ENCODE measurements around the gene G6PC3.

The G6PC3 gene

GRCh38 chr17:44070455-44071197 lies at the start of gene G6PC3 (continued):
- TF ChIP-seq, protein P1, sequence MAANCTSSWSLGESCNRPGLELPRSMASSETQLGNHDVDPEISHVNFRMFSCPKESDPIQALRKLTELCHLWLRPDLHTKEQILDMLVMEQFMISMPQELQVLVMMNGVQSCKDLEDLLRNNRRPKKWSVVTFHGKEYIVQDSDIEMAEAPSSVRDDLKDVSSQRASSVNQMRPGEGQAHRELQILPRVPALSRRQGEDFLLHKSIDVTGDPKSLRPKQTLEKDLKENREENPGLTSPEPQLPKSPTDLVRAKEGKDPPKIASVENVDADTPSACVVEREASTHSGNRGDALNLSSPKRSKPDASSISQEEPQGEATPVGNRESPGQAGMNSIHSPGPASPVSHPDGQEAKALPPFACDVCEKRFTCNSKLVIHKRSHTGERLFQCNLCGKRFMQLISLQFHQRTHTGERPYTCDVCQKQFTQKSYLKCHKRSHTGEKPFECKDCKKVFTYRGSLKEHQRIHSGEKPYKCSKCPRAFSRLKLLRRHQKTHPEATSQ (tag by site-specific recombination; IDR thresholded peaks at IDR 0.05) = peak; percentile 69; the same call in 1 of the 2 replicates
- peak; percentile 93 for TF ChIP-seq ZNF600 (tag by site-specific recombination; IDR thresholded peaks at IDR 0.05)
- TF ChIP-seq KLF10 (tag by site-specific recombination; IDR thresholded peaks at IDR 0.05) = peak; percentile 81
- TF ChIP-seq ZNF354C (tag by site-specific recombination; IDR thresholded peaks at IDR 0.05; ENCODE audit: borderline replicate concordance, low read depth) = no peak
- 0 out of 2 replicates have a peak, but pooled peaks have one; percentile 7 for TF ChIP-seq OSR2 (tag by site-specific recombination; IDR thresholded peaks at IDR 0.05)
- no peak for TF ChIP-seq ZNF23 (tag by site-specific recombination; IDR thresholded peaks at IDR 0.05; ENCODE audit: borderline replicate concordance)
- TF ChIP-seq ZBTB44 (tag by site-specific recombination; IDR thresholded peaks at IDR 0.05) = peak; percentile 90
- TF ChIP-seq ZSCAN30 (tag by site-specific recombination; IDR thresholded peaks at IDR 0.05) = peak; percentile 88
- peak; percentile 78; the same call in 1 of the 2 replicates for TF ChIP-seq ZNF394 (tag by site-specific recombination; IDR thresholded peaks at IDR 0.05; ENCODE audit: borderline replicate concordance)
- no peak for TF ChIP-seq ZNF777 (tag by site-specific recombination; IDR thresholded peaks at IDR 0.05; ENCODE audit: borderline replicate concordance)
- TF ChIP-seq ZBTB26 (tag by site-specific recombination; optimal IDR thresholded peaks at IDR 0.05) = peak; percentile 76
- TF ChIP-seq FEZF1 (tag by site-specific recombination; IDR thresholded peaks at IDR 0.05) = peak; percentile 19; the same call in 1 of the 2 replicates
- peak; percentile 39; the same call in 1 of the 2 replicates for TF ChIP-seq ZNF146 (tag by site-specific recombination; IDR thresholded peaks at IDR 0.05)
- TF ChIP-seq, protein P2, sequence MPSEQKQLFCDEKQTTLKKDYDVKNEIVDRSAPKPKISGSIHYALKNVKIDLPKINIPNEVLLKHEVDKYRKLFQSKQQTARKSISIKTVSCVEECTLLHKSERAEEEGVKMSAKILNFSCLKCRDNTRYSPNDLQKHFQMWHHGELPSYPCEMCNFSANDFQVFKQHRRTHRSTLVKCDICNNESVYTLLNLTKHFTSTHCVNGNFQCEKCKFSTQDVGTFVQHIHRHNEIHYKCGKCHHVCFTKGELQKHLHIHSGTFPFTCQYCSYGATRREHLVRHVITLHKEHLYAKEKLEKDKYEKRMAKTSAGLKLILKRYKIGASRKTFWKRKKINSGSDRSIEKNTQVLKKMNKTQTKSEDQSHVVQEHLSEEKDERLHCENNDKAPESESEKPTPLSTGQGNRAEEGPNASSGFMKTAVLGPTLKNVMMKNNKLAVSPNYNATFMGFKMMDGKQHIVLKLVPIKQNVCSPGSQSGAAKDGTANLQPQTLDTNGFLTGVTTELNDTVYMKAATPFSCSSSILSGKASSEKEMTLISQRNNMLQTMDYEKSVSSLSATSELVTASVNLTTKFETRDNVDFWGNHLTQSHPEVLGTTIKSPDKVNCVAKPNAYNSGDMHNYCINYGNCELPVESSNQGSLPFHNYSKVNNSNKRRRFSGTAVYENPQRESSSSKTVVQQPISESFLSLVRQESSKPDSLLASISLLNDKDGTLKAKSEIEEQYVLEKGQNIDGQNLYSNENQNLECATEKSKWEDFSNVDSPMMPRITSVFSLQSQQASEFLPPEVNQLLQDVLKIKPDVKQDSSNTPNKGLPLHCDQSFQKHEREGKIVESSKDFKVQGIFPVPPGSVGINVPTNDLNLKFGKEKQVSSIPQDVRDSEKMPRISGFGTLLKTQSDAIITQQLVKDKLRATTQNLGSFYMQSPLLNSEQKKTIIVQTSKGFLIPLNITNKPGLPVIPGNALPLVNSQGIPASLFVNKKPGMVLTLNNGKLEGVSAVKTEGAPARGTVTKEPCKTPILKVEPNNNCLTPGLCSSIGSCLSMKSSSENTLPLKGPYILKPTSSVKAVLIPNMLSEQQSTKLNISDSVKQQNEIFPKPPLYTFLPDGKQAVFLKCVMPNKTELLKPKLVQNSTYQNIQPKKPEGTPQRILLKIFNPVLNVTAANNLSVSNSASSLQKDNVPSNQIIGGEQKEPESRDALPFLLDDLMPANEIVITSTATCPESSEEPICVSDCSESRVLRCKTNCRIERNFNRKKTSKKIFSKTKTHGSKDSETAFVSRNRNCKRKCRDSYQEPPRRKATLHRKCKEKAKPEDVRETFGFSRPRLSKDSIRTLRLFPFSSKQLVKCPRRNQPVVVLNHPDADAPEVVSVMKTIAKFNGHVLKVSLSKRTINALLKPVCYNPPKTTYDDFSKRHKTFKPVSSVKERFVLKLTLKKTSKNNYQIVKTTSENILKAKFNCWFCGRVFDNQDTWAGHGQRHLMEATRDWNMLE (tag by site-specific recombination; conservative IDR thresholded peaks at IDR 0.05; ENCODE audit: low read depth) = peak; percentile 92
- TF ChIP-seq CTCF (tag by site-specific recombination; IDR thresholded peaks at IDR 0.05) = peak; percentile 6
- TF ChIP-seq ZNF18 (tag by site-specific recombination; IDR thresholded peaks at IDR 0.05) = no peak
- TF ChIP-seq SP2 (tag by site-specific recombination; IDR thresholded peaks at IDR 0.05) = peak; percentile 97
- TF ChIP-seq ZNF341 (tag by site-specific recombination; IDR thresholded peaks at IDR 0.05; ENCODE audit: low read depth) = peak; percentile 74
- TF ChIP-seq ZNF529 (tag by site-specific recombination; IDR thresholded peaks at IDR 0.05; ENCODE audit: insufficient replicate concordance) = no peak
- peak; percentile 93 for TF ChIP-seq ZNF335 (tag by site-specific recombination; conservative IDR thresholded peaks at IDR 0.05)
- peak; percentile 100 for TF ChIP-seq ZBTB17 (tag by site-specific recombination; IDR thresholded peaks at IDR 0.05)
- TF ChIP-seq ZNF76 (tag by site-specific recombination; IDR thresholded peaks at IDR 0.05; ENCODE audit: borderline replicate concordance, low read depth) = peak; percentile 77
- peak; percentile 67; the same call in 1 of the 2 replicates for TF ChIP-seq ZNF629 (tag by site-specific recombination; IDR thresholded peaks at IDR 0.05)
- TF ChIP-seq ZNF561 (tag by site-specific recombination; IDR thresholded peaks at IDR 0.05; ENCODE audit: borderline replicate concordance) = peak; percentile 57; the same call in 1 of the 2 replicates
- TF ChIP-seq ZNF549 (tag by site-specific recombination; IDR thresholded peaks at IDR 0.05) = no peak
